ENCODE results near the gene PITPNM3.
"Not testable (repeated sequence)": the region's sequence is repeated elsewhere in the genome, so short reads cannot be mapped to it uniquely, and the experiment has no call there.

Gene PITPNM3

DNA sequence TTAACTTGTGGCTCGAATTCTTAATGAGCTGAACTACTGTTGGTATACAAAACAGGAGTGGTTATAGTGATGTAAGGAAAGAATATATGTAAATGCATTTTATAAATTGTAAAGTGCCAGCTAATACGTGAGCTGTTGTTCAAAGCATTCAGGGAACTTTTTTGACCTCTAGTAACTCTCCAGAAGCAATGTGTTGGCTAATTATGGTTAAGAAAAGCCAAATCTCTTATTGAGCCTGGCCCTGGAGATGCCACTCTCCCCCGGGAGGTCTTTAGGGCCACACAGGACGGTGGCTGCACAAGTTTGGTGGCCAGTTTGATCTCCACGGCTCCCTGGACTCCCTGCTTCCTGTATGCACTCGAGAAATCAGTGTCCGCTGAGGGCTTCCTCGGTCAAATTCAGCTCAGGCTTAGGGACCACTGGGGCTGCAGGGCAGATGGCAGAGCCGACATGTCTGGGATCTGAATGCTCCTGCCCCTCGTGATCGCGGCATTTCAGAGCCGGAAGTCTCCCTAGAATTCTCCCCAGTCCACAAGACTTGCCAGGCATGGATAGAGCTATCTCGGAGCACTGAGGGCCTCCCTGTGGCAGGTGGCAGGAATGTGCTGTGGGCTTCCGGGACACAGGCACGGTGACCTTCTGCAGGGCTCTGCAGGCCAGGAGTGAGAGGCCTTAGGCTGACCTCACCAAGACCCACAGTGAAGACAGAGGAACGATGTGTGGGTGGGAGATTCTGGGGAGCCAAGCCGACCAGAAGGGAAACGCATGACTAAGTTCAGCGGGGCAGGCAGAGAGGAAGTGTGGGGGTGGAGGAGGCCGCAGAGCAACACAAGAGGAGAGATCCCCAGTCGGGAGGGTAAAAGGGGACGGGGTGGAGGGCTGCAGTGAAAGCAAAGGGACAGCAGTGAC is 18.6 kb upstream of the PITPNM3 start:
- H3K27ac ChIP-seq (ENCODE audit: low read depth, low read length): no peak overlapping the region
- H3K9me3 ChIP-seq (ENCODE audit: control insufficient read depth, insufficient read depth, low read depth, low read length): no peaks in the 10 kb centered on the region
- no peak overlapping the region for H3K4me3 ChIP-seq (ENCODE audit: low read depth, low read length)
- H3K4me1 ChIP-seq (ENCODE audit: control insufficient read depth, insufficient read depth, low read length): peaks cover 14% of the 10 kb centered on the region
- no peaks in the 10 kb centered on the region for H3K27me3 ChIP-seq (ENCODE audit: control insufficient read depth, insufficient read depth, low read length)
- H3K9ac ChIP-seq (ENCODE audit: low read length): no peak overlapping the region
- H3K36me3 ChIP-seq (ENCODE audit: control insufficient read depth, insufficient read depth, low read length): peaks cover 16% of the 10 kb centered on the region

- no peak overlapping the region for H3K9ac ChIP-seq (ENCODE audit: low read length)
- peaks cover 10% of the 10 kb centered on the region for H3K36me3 ChIP-seq (ENCODE audit: control insufficient read depth, insufficient read depth, low read length)
- no peaks in the 10 kb centered on the region for H3K9me3 ChIP-seq (ENCODE audit: control insufficient read depth, insufficient read depth, low read depth, low read length)
- peaks cover 10% of the 10 kb centered on the region for H3K4me1 ChIP-seq (ENCODE audit: control insufficient read depth, insufficient read depth, low read length)
- no peaks in the 10 kb centered on the region for H3K27me3 ChIP-seq (ENCODE audit: control insufficient read depth, insufficient read depth, low read length)
- H3K4me3 ChIP-seq (ENCODE audit: low read depth, low read length): no peak overlapping the region
- no peak overlapping the region for H3K27ac ChIP-seq (ENCODE audit: low read depth, low read length)
These were observed 17.8 kb upstream of the PITPNM3 start for GRCh38 chr17:6573982-6574686.

GRCh38 chr17:6573495-6573894 is 17.1 kb upstream of the PITPNM3 start:
- H3K4me1 ChIP-seq (ENCODE audit: control insufficient read depth, insufficient read depth, low read length): peaks cover 11% of the 10 kb centered on the region
- not testable (repeated sequence) for H3K9ac ChIP-seq (ENCODE audit: low read length); H3K9me3 ChIP-seq (ENCODE audit: control insufficient read depth, insufficient read depth, low read depth, low read length); H3K27me3 ChIP-seq (ENCODE audit: control insufficient read depth, insufficient read depth, low read length); H3K4me3 ChIP-seq (ENCODE audit: low read depth, low read length); H3K27ac ChIP-seq (ENCODE audit: low read depth, low read length); H3K36me3 ChIP-seq (ENCODE audit: control insufficient read depth, insufficient read depth, low read length)

GRCh38 chr17:6572972-6573370 is 16.6 kb upstream of the PITPNM3 start:
- Histone ChIP-seq H3K9ac (ENCODE audit: low read length) (no peak overlapping the region), H3K27me3 (ENCODE audit: control insufficient read depth, insufficient read depth, low read length) (no peaks in the 10 kb centered on the region), H3K4me1 (ENCODE audit: control insufficient read depth, insufficient read depth, low read length) (peaks cover 17% of the 10 kb centered on the region), H3K36me3 (ENCODE audit: control insufficient read depth, insufficient read depth, low read length) (peaks cover 9% of the 10 kb centered on the region), H3K4me3 (ENCODE audit: low read depth, low read length) (no peak overlapping the region), H3K9me3 (ENCODE audit: control insufficient read depth, insufficient read depth, low read depth, low read length) (no peaks in the 10 kb centered on the region), H3K27ac (ENCODE audit: low read depth, low read length) (no peak overlapping the region)

GRCh38 chr17:6571452-6571781 is 15.1 kb upstream of the PITPNM3 start:
- H3K9ac ChIP-seq (ENCODE audit: low read length): no peak overlapping the region
- peaks cover 3% of the 10 kb centered on the region; the same call in 1 of the 2 replicates for H3K36me3 ChIP-seq (ENCODE audit: control insufficient read depth, insufficient read depth, low read length)
- H3K4me1 ChIP-seq (ENCODE audit: control insufficient read depth, insufficient read depth, low read length): peaks cover 27% of the 10 kb centered on the region
- no peaks in the 10 kb centered on the region for H3K9me3 ChIP-seq (ENCODE audit: control insufficient read depth, insufficient read depth, low read depth, low read length)
- H3K27me3 ChIP-seq (ENCODE audit: control insufficient read depth, insufficient read depth, low read length): no peaks in the 10 kb centered on the region
- no peak overlapping the region for H3K4me3 ChIP-seq (ENCODE audit: low read depth, low read length)
- no peak overlapping the region for H3K27ac ChIP-seq (ENCODE audit: low read depth, low read length)

GRCh38 chr17:6570731-6571451 is 14.5 kb upstream of the PITPNM3 start:
- no peak overlapping the region for H3K4me3 ChIP-seq (ENCODE audit: low read depth, low read length)
- no peaks in the 10 kb centered on the region for H3K27me3 ChIP-seq (ENCODE audit: control insufficient read depth, insufficient read depth, low read length)
- peaks cover 3% of the 10 kb centered on the region; the same call in 1 of the 2 replicates for H3K36me3 ChIP-seq (ENCODE audit: control insufficient read depth, insufficient read depth, low read length)
- H3K9ac ChIP-seq (ENCODE audit: low read length): no peak overlapping the region
- peaks cover 27% of the 10 kb centered on the region for H3K4me1 ChIP-seq (ENCODE audit: control insufficient read depth, insufficient read depth, low read length)
- no peak overlapping the region for H3K27ac ChIP-seq (ENCODE audit: low read depth, low read length)
- H3K9me3 ChIP-seq (ENCODE audit: control insufficient read depth, insufficient read depth, low read depth, low read length): no peaks in the 10 kb centered on the region

DNA sequence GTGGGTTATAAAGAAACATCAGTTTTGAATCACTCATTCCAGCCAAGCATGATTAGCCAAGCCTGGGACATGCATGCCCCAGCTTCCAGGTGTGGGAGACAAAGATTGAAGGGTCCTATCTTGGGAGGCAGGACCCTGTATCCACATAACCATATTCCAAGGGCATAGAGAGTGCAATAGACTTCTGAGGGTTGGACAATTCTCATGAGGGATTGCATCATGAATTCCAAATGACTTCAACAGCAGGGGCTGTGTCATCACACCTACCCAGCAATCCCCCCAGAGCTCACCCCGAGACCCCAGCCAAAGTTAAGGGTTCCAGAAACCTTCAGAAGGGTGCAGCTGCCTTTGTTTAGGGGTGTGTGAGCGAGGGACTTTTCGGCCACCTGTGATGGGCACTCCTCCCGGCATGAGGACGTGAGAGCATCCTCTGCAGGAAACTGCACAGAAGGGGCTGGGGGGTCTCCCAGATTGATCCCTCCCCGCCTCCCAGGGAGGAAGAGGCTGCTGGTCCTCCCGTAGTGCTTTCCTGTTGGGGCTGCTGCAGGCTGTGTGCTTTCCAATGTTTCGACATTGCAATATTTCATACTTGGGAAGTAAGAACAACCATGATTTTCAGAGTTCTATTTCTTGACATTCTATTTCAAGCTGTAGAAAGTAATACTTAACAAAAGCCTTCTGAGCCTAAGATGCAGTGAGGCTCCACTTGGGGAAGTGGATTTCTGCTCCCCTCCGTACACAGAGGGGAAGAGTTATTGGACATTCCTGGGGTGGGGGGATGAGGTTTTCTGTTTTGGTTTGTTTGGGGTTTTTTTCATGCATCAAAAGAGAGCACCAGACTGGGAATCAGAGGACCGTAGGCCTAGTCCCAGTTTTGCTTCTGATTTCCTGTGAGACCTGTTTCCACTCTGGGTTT is 13.3 kb upstream of the PITPNM3 start:
- H3K9me3 ChIP-seq (ENCODE audit: control insufficient read depth, insufficient read depth, low read depth, low read length): no peaks in the 10 kb centered on the region
- no peak overlapping the region for H3K27ac ChIP-seq (ENCODE audit: low read depth, low read length)
- H3K9ac ChIP-seq (ENCODE audit: low read length): no peak overlapping the region
- peaks cover 3% of the 10 kb centered on the region; the same call in 1 of the 2 replicates for H3K36me3 ChIP-seq (ENCODE audit: control insufficient read depth, insufficient read depth, low read length)
- peaks cover 17% of the 10 kb centered on the region for H3K4me1 ChIP-seq (ENCODE audit: control insufficient read depth, insufficient read depth, low read length)
- no peaks in the 10 kb centered on the region for H3K27me3 ChIP-seq (ENCODE audit: control insufficient read depth, insufficient read depth, low read length)
- no peak overlapping the region for H3K4me3 ChIP-seq (ENCODE audit: low read depth, low read length)

- Histone ChIP-seq H3K4me3 (ENCODE audit: low read depth, low read length) (no peak overlapping the region), H3K9ac (ENCODE audit: low read length) (no peak overlapping the region)
These were observed 11.9 kb upstream of the PITPNM3 start for GRCh38 chr17:6568184-6568758.

GRCh38 chr17:6567528-6568183 is 11.3 kb upstream of the PITPNM3 start:
- Histone ChIP-seq H3K9ac (ENCODE audit: low read length) (no peak overlapping the region), H3K27ac (ENCODE audit: low read depth, low read length) (no peak overlapping the region), H3K4me3 (ENCODE audit: low read depth, low read length) (no peak overlapping the region), H3K9me3 (ENCODE audit: control insufficient read depth, insufficient read depth, low read depth, low read length) (no peaks in the 10 kb centered on the region), H3K36me3 (ENCODE audit: control insufficient read depth, insufficient read depth, low read length) (no peaks in the 10 kb centered on the region), H3K4me1 (ENCODE audit: control insufficient read depth, insufficient read depth, low read length) (peaks cover 17% of the 10 kb centered on the region), H3K27me3 (ENCODE audit: control insufficient read depth, insufficient read depth, low read length) (no peaks in the 10 kb centered on the region)

More at GRCh38 chr17:6568184-6568758, 11.9 kb upstream of the PITPNM3 start:
- Histone ChIP-seq H3K4me1 (ENCODE audit: control insufficient read depth, insufficient read depth, low read length) (peaks cover 17% of the 10 kb centered on the region), H3K36me3 (ENCODE audit: control insufficient read depth, insufficient read depth, low read length) (no peaks in the 10 kb centered on the region), H3K9me3 (ENCODE audit: control insufficient read depth, insufficient read depth, low read depth, low read length) (no peaks in the 10 kb centered on the region), H3K27ac (ENCODE audit: low read depth, low read length) (no peak overlapping the region), H3K27me3 (ENCODE audit: control insufficient read depth, insufficient read depth, low read length) (no peaks in the 10 kb centered on the region)

DNA sequence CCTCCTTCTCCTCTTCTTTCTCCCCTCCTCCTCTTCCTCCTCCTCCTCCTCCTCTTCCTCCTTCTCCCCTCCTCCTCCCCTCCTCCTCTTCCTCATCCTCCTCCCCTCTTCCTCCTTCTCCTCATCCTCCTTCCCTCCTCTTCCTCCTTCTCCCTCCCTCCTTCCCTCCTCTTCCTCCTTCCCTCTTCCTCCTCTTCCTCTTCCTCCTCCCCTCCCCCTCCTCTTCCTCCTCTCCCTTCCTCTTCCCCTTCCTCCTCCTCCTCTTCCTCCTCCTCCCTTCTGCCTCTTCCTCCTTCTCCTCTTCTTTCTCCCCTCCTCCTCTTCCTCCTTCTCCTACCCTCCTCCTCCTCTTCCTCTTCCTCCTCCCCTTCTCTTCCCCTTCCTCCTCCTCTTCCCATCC is 5.1 kb upstream of the PITPNM3 start:
- peaks cover 4% of the 10 kb centered on the region; the same call in 1 of the 2 replicates for H3K4me1 ChIP-seq (ENCODE audit: control insufficient read depth, insufficient read depth, low read length)

More for the DNA sequence above, 5.1 kb upstream of the PITPNM3 start:
- Histone ChIP-seq H3K27ac (ENCODE audit: low read depth, low read length) (no peak overlapping the region), H3K27me3 (ENCODE audit: control insufficient read depth, insufficient read depth, low read length) (peaks cover 44% of the 10 kb centered on the region), H3K9me3 (ENCODE audit: control insufficient read depth, insufficient read depth, low read depth, low read length) (no peaks in the 10 kb centered on the region), H3K4me3 (ENCODE audit: low read depth, low read length) (no peak overlapping the region), H3K9ac (ENCODE audit: low read length) (no peak overlapping the region), H3K36me3 (ENCODE audit: control insufficient read depth, insufficient read depth, low read length) (no peaks in the 10 kb centered on the region)
